Right cardiac atrium (tissue), 5 donors: Measurements from ENCODE around the gene NABP2. TPM values are rescaled to one million over a fixed set of nuclear protein-coding genes. Genes with fewer than 3 reads are reported as not detected.
"Not testable (repeated sequence)": the region's sequence is repeated elsewhere in the genome, so short reads cannot be mapped to it uniquely, and the experiment has no call there.

Experiments
- ATAC-seq, 2 donors: fragments of 200-7000 bp; cut with Tn5 transposase; one replicate each; pipeline versions ENCODE4 v1.8.0 to v1.9.1; 2020; ENCODE audit warnings: moderate library complexity in 2 of 2, mild to moderate bottlenecking in 1 of 2
- DNase-seq, 3 donors: peaks; one replicate each; pipeline ENCODE4 v3.0.0-alpha.2; 2020
- H3K27ac ChIP-seq: one replicate; pipeline ENCODE4 v1.5.1; 2013; ENCODE audit warnings: mild to moderate bottlenecking, low read length, control low read depth, moderate library complexity
- H3K27me3 ChIP-seq: one replicate; pipeline ENCODE4 v1.6.1; 2013; ENCODE audit not compliant: control insufficient read depth, insufficient read depth
- H3K4me1 ChIP-seq: one replicate; pipeline ENCODE4 v1.6.1; 2013; ENCODE audit warnings: low read length; ENCODE audit not compliant: control insufficient read depth, insufficient read depth
- H3K4me3 ChIP-seq: one replicate; pipeline ENCODE4 v1.5.1; 2013; ENCODE audit warnings: low read length, control low read depth
- H3K9me3 ChIP-seq: one replicate; pipeline ENCODE4 v1.6.1; 2013; ENCODE audit warnings: low read length; ENCODE audit not compliant: control insufficient read depth
- WGBS: extraction: QIAGEN DNeasy Blood & Tissue Kit; methylation state at CpG from one replicate; pipeline ENCODE4 v1.1.7; 2013; 5-methylcytosine and 5-hydroxymethylcytosine counted together
- intact Hi-C, 4 donors: fragments of 100-400 bp; cut with DNase I; formaldehyde crosslinking; loops; one replicate each; pipeline versions ENCODE4 v1.11.0 to v1.14.0; 2022 to 2023
- polyA plus RNA-seq: library from polyadenylated mRNA; stranded (reverse); fragments of 200-250 nt; gene quantifications from one replicate; pipeline ENCODE4 v1.2.3, GENCODE V29; 2013
- total RNA-seq, 4 donors: library from RNA; stranded (reverse); fragmentation: NEBNext Ultra II Directional; extraction: Animal tissue kit (Norgen Biotek cat#: 25700); gene quantifications; one replicate each; pipeline ENCODE4 v1.2.1, GENCODE V29; 2021
- donor health status: healthy with polysubstance abuse.
- donor health status: DM: no; HTN: yes; CAD: no.
- donor health status: DM: no; HTN: no; CAD: no.
- donor health status: DM: no; HTN: yes; CAD: no; lungs with severe emphysema.
- donor health status: DM: yes; HTN: yes; CAD: no.

The NABP2 gene
- total and polyA plus RNA-seq, 5 donors, result 19.1 to 26.0 (median 23.5) TPM

GRCh38 chr12:56193025-56193578, 31.0 kb upstream of the NABP2 start:
- 46% methylated on average over 1 of the region's 1 CpG for WGBS
- Histone ChIP-seq H3K4me3 (no peak overlapping the region), H3K27ac (no peak overlapping the region), H3K4me1 (peaks cover 6% of the 10 kb centered on the region), H3K9me3 (no peaks in the 10 kb centered on the region), H3K27me3 (no peaks in the 10 kb centered on the region)
- peak in 2 of 3 donors; percentile 65 to 78 for DNase-seq
- intact Hi-C loops, result loop anchor here in 3 of 4 donors (5.0 to 10.0 kb wide), 3 partner anchors 269 to 402 kb away; partner anchors contain the start of gene SPRYD4 (in 1 of the 3)
- ATAC-seq, result no peak

GRCh38 chr12:56196818-56197550, 27.2 kb upstream of the NABP2 start:
- not testable (repeated sequence) for H3K9me3 ChIP-seq, H3K4me3 ChIP-seq, H3K27me3 ChIP-seq, H3K4me1 ChIP-seq, DNase-seq, H3K27ac ChIP-seq
- peak; percentile 34 to 68 for ATAC-seq
- 49% methylated on average over 11 of the region's 11 CpGs for WGBS
- intact Hi-C loops, result loop anchor here in 1 of 4 donors (10.0 kb wide), 1 partner anchor 398 kb away; no protein-coding TSS in a partner anchor

- no peak for ATAC-seq
- Histone ChIP-seq H3K4me3 (no peak overlapping the region), H3K9me3 (no peaks in the 10 kb centered on the region), H3K4me1 (no peaks in the 10 kb centered on the region), H3K27me3 (no peaks in the 10 kb centered on the region), H3K27ac (no peak overlapping the region)
- 85% methylated on average over 9 of the region's 9 CpGs for WGBS
- intact Hi-C loops, result loop anchor here in 1 of 4 donors (10.0 kb wide), 1 partner anchor 397 kb away; no protein-coding TSS in a partner anchor
- DNase-seq, result no peak
Observed at GRCh38 chr12:56197921-56198635, 26.1 kb upstream of the NABP2 start.

GRCh38 chr12:56198836-56199235, 25.3 kb upstream of the NABP2 start:
- intact Hi-C loops, result loop anchor here in 1 of 4 donors (10.0 kb wide), 1 partner anchor 396 kb away; no protein-coding TSS in a partner anchor
- 49% methylated on average over 1 of the region's 1 CpG for WGBS

GRCh38 chr12:56202366-56202765, 21.8 kb upstream of the NABP2 start:
- no peaks in the 10 kb centered on the region for H3K4me1 ChIP-seq
- H3K4me3 ChIP-seq, result no peak overlapping the region
- no peak for DNase-seq
- no peaks in the 10 kb centered on the region for H3K9me3 ChIP-seq
- intact Hi-C loops, result loop anchor here in 1 of 4 donors (10.0 kb wide), 1 partner anchor 112 kb away; the partner anchor contains the start of gene CNPY2
- H3K27me3 ChIP-seq, result no peaks in the 10 kb centered on the region
- 47% methylated on average over 1 of the region's 1 CpG for WGBS
- H3K27ac ChIP-seq, result no peak overlapping the region
- ATAC-seq, result no peak

More at GRCh38 chr12:56198836-56199235, 25.3 kb upstream of the NABP2 start:
- H3K4me1 ChIP-seq, result no peaks in the 10 kb centered on the region
- H3K27ac ChIP-seq, result no peak overlapping the region
- no peaks in the 10 kb centered on the region for H3K9me3 ChIP-seq
- ATAC-seq (no peak), DNase-seq (no peak)
- H3K4me3 ChIP-seq, result no peak overlapping the region
- no peaks in the 10 kb centered on the region for H3K27me3 ChIP-seq

GRCh38 chr12:56202838-56203237, 21.3 kb upstream of the NABP2 start:
- no peaks in the 10 kb centered on the region for H3K4me1 ChIP-seq
- no peaks in the 10 kb centered on the region for H3K9me3 ChIP-seq
- no peak for ATAC-seq
- intact Hi-C loops, result loop anchor here in 1 of 4 donors (10.0 kb wide), 1 partner anchor 112 kb away; the partner anchor contains the start of gene CNPY2
- H3K27me3 ChIP-seq, result no peaks in the 10 kb centered on the region
- no peak for DNase-seq
- H3K27ac ChIP-seq, result no peak overlapping the region
- no peak overlapping the region for H3K4me3 ChIP-seq
- 69% methylated on average over 2 of the region's 2 CpGs for WGBS

- ATAC-seq, result no peak
- Histone ChIP-seq H3K27ac (no peak overlapping the region), H3K27me3 (no peaks in the 10 kb centered on the region), H3K9me3 (no peaks in the 10 kb centered on the region), H3K4me3 (no peak overlapping the region), H3K4me1 (no peaks in the 10 kb centered on the region)
- no peak for DNase-seq
- intact Hi-C loops, result loop anchor here in 1 of 4 donors (10.0 kb wide), 1 partner anchor 111 kb away; the partner anchor contains the start of gene CNPY2
Observed at GRCh38 chr12:56204275-56204674, 19.9 kb upstream of the NABP2 start.

GRCh38 chr12:56205445-56205844, 18.7 kb upstream of the NABP2 start:
- H3K4me1 ChIP-seq, result no peaks in the 10 kb centered on the region
- no peak overlapping the region for H3K27ac ChIP-seq
- intact Hi-C loops, result loop anchor here in 1 of 4 donors (10.0 kb wide), 1 partner anchor 109 kb away; the partner anchor contains the start of gene CNPY2
- DNase-seq, result no peak
- H3K9me3 ChIP-seq, result no peaks in the 10 kb centered on the region
- H3K27me3 ChIP-seq, result no peaks in the 10 kb centered on the region
- no peak overlapping the region for H3K4me3 ChIP-seq
- peak in 1 of 2 donors; percentile 9 for ATAC-seq

GRCh38 chr12:56206452-56207166, 17.5 kb upstream of the NABP2 start:
- Histone ChIP-seq H3K27me3 (no peaks in the 10 kb centered on the region), H3K27ac (no peak overlapping the region), H3K4me3 (no peak overlapping the region), H3K4me1 (no peaks in the 10 kb centered on the region), H3K9me3 (no peaks in the 10 kb centered on the region)
- intact Hi-C loops, result loop anchor here in 1 of 4 donors (10.0 kb wide), 1 partner anchor 108 kb away; the partner anchor contains the start of gene CNPY2
- peak; percentile 49 to 57 for ATAC-seq
- DNase-seq, result peak; percentile 45 to 75 (median 71)
- WGBS, result 55% methylated on average over 14 of the region's 14 CpGs

GRCh38 chr12:56208006-56208405, 16.1 kb upstream of the NABP2 start:
- Histone ChIP-seq H3K27ac (no peak overlapping the region), H3K4me1 (no peaks in the 10 kb centered on the region), H3K27me3 (no peaks in the 10 kb centered on the region), H3K4me3 (no peak overlapping the region), H3K9me3 (no peaks in the 10 kb centered on the region)
- intact Hi-C loops, result loop anchor here in 1 of 4 donors (10.0 kb wide), 1 partner anchor 107 kb away; the partner anchor contains the start of gene CNPY2
- DNase-seq, result no peak
- ATAC-seq, result no peak
- 89% methylated on average over 6 of the region's 6 CpGs for WGBS
